Keratinocyte (primary cell): ENCODE measurements around the gene WEE2. TPM values are rescaled to one million over a fixed set of nuclear protein-coding genes. Genes with fewer than 3 reads are reported as not detected.

Experiments used
- DNase-seq: peaks from one replicate; pipeline ENCODE4 v3.0.0-alpha.2; 2011; ENCODE audit warnings: low read depth, missing footprints, low spot score
- FAIRE-seq: peaks from 2 replicates; lab custom pipeline; 2011; peaks lifted over from hg19 to GRCh38; lab: Jason Lieb, UNC
- H2AFZ ChIP-seq: 2 replicates; pipeline ENCODE4 v1.6.0; 2012; ENCODE audit warnings: low read length, control low read depth, inconsistent platforms; ENCODE audit not compliant: control insufficient read depth
- H3K27ac ChIP-seq: 2 replicates; pipeline ENCODE4 v1.5.1; 2011; ENCODE audit warnings: low read length; ENCODE audit not compliant: control insufficient read depth, insufficient read depth
- H3K27me3 ChIP-seq: 3 replicates; pipeline ENCODE4 v1.6.0; 2011; ENCODE audit warnings: low read length; ENCODE audit not compliant: control insufficient read depth, insufficient read depth; ENCODE audit errors: extremely low read depth
- H3K36me3 ChIP-seq, 2 experiments: 2 replicates in 1 of 2; 3 replicates in 1 of 2; pipeline ENCODE4 v1.5.1; 2011; ENCODE audit warnings: low read length in 2 of 2, mild to moderate bottlenecking in 1 of 2; ENCODE audit not compliant: control insufficient read depth in 2 of 2, insufficient read depth in 2 of 2; ENCODE audit errors: extremely low read depth in 1 of 2
- H3K4me1 ChIP-seq: 3 replicates; pipeline ENCODE4 v1.5.1; 2011; ENCODE audit warnings: low read length; ENCODE audit not compliant: control insufficient read depth, insufficient read depth; ENCODE audit errors: extremely low read depth
- H3K4me2 ChIP-seq: 3 replicates; pipeline ENCODE4 v1.6.0; 2011; ENCODE audit warnings: low read depth, low read length; ENCODE audit not compliant: control insufficient read depth, insufficient read depth; ENCODE audit errors: extremely low read depth
- H3K4me3 ChIP-seq, 3 experiments: fragments of 200-600 bp in 1 of 3; sonication (generic) in 1 of 3; 2 replicates in 2 of 3; 3 replicates in 1 of 3; pipeline ENCODE4 v1.5.1; 2011 to 2016; ENCODE audit warnings: low read length in 3 of 3, mild to moderate bottlenecking in 3 of 3, control low read depth in 2 of 3, inconsistent platforms in 1 of 3, low read depth in 1 of 3, mixed read lengths in 1 of 3, mixed run types in 1 of 3, moderate library complexity in 1 of 3; ENCODE audit not compliant: control insufficient read depth in 2 of 3, insufficient read depth in 2 of 3; ENCODE audit errors: extremely low read depth in 1 of 3
- H3K79me2 ChIP-seq: 2 replicates; pipeline ENCODE4 v1.6.0; 2012; ENCODE audit warnings: low read length; ENCODE audit not compliant: control insufficient read depth, insufficient read depth
- H3K9ac ChIP-seq: 3 replicates; pipeline ENCODE4 v1.6.0; 2011; ENCODE audit warnings: low read length; ENCODE audit not compliant: control insufficient read depth, insufficient read depth; ENCODE audit errors: extremely low read depth
- H3K9me1 ChIP-seq: 3 replicates; pipeline ENCODE4 v1.6.0; 2011; ENCODE audit warnings: low read length; ENCODE audit not compliant: control insufficient read depth, insufficient read depth; ENCODE audit errors: extremely low read depth
- H3K9me3 ChIP-seq: 2 replicates; pipeline ENCODE4 v1.5.1; 2012; ENCODE audit warnings: low read depth, low read length; ENCODE audit not compliant: control insufficient read depth
- H4K20me1 ChIP-seq: 3 replicates; pipeline ENCODE4 v1.6.0; 2011; ENCODE audit warnings: low read length; ENCODE audit not compliant: control insufficient read depth, insufficient read depth; ENCODE audit errors: extremely low read depth
- EZH2 ChIP-seq: IDR thresholded peaks from one replicate; pipeline ENCODE4 v1.6.1; 2012; ENCODE audit warnings: inconsistent platforms, mild to moderate bottlenecking, low read length, moderate library complexity
- dilution Hi-C: fragments of 300-500 bp; cut with MboI; formaldehyde crosslinking; loops from one replicate; pipeline ENCODE4 v1.7.0; 2020; ENCODE audit warnings: low sequenced_read_pairs; ENCODE audit not compliant: extremely low pct_ligation_motif_present
- polyA plus RNA-seq, 5 experiments: library from polyadenylated mRNA; depleted of rRNA in 3 of 5; stranded (reverse) in 3 of 5; stranded (forward) in 1 of 5; unstranded in 1 of 5; fragments of >200 nt; gene quantifications; 1 replicate in 1 of 5; 2 replicates in 3 of 5; 3 replicates in 1 of 5; pipeline versions ENCODE4 v1.2.1 to v1.2.3, GENCODE V29; 2011 to 2012; ENCODE audit warnings: missing spikeins in 2 of 5, low read depth in 1 of 5, low replicate concordance in 1 of 5
- small RNA-seq, 3 experiments: library from RNA; depleted of rRNA; stranded (forward); fragments of <200 nt; gene quantifications; one replicate each; pipeline ENCODE3, GENCODE V24; 2012; ENCODE audit warnings: low read depth in 3 of 3, low replicate concordance in 1 of 3; ENCODE audit not compliant: insufficient read length in 3 of 3
- TF ChIP-seq, protein P1 (sequence below), 3 experiments: IDR thresholded peaks in 1 of 3; conservative IDR thresholded peaks in 1 of 3; optimal IDR thresholded peaks in 1 of 3; 2 replicates in 2 of 3; 3 replicates in 1 of 3; pipeline versions ENCODE3 to v1.5.1; 2011; ENCODE audit warnings: low read length in 3 of 3, mild to moderate bottlenecking in 3 of 3, moderate library complexity in 2 of 3, control low read depth in 1 of 3, inconsistent platforms in 1 of 3; ENCODE audit not compliant: insufficient read depth in 2 of 3; ENCODE audit errors: extremely low read depth in 1 of 3

WEE2 gene
- polyA plus RNA-seq, 1 donor (not counting 4 experiments of a cell fraction or from before 2014, with no cell fraction given): not detected

GRCh38 chr7:141776374-141776773, 68.2 kb downstream of the WEE2 start, which contains the start of gene TAS2R4:
Gene TAS2R4, plus strand, starts transcription at chr7:141776674. Its CDS starts 1,815 bp downstream, at chr7:141778489.
- no peaks in the 10 kb centered on the region for H3K9me1 ChIP-seq
- H3K36me3 ChIP-seq: peaks cover 3 to 8% of the 10 kb centered on the region in 2 experiments
- H3K4me1 ChIP-seq: no peaks in the 10 kb centered on the region
- H3K4me3 ChIP-seq: no peak within 1 kb of the TSS
- FAIRE-seq (no peak), DNase-seq (no peak)
- H3K9me3 ChIP-seq: no peaks in the 10 kb centered on the region
- H4K20me1 ChIP-seq: no peaks in the 10 kb centered on the region
- no peak within 1 kb of the TSS for H3K27ac ChIP-seq
- no peaks in the 10 kb centered on the region for H3K79me2 ChIP-seq
- no peak within 1 kb of the TSS for H2AFZ ChIP-seq
- no peak within 1 kb of the TSS for H3K4me2 ChIP-seq
- TF ChIP-seq, protein P1, sequence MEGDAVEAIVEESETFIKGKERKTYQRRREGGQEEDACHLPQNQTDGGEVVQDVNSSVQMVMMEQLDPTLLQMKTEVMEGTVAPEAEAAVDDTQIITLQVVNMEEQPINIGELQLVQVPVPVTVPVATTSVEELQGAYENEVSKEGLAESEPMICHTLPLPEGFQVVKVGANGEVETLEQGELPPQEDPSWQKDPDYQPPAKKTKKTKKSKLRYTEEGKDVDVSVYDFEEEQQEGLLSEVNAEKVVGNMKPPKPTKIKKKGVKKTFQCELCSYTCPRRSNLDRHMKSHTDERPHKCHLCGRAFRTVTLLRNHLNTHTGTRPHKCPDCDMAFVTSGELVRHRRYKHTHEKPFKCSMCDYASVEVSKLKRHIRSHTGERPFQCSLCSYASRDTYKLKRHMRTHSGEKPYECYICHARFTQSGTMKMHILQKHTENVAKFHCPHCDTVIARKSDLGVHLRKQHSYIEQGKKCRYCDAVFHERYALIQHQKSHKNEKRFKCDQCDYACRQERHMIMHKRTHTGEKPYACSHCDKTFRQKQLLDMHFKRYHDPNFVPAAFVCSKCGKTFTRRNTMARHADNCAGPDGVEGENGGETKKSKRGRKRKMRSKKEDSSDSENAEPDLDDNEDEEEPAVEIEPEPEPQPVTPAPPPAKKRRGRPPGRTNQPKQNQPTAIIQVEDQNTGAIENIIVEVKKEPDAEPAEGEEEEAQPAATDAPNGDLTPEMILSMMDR (optimal IDR thresholded peaks at IDR 0.05 in 1 of 3, IDR thresholded peaks at IDR 0.05 in 1 of 3, conservative IDR thresholded peaks at IDR 0.05 in 1 of 3; ENCODE audit: extremely low read depth in 1 of 3, insufficient read depth in 2 of 3, low read length in 3 of 3): no peak
- TF ChIP-seq EZH2: no peak
- H3K27me3 ChIP-seq: no peaks in the 10 kb centered on the region
- dilution Hi-C loops: no loop called here
- H3K9ac ChIP-seq: no peak within 1 kb of the TSS

Small RNA genes within 50 kb of the gene (small RNA-seq; reads per million reads assigned to genes)
- 0 reads per million in 3 experiments for gene RNU1-82P

Other genes starting within 250 kb of the WEE2 start
- 30.9 to 40.0 TPM (median 36.6 TPM) in 3 replicates for gene AGK, start 156.9 kb upstream of the WEE2 start, polyA plus RNA-seq
- gene DENND11, start 6.2 kb upstream of the WEE2 start, polyA plus RNA-seq: 3.3 to 5.4 TPM (median 4.7 TPM) in 3 replicates
- 127 to 244 TPM (median 230 TPM) in 3 replicates for gene SSBP1, start 30.0 kb downstream of the WEE2 start, polyA plus RNA-seq
- 0.07 to 0.59 TPM (median 0.51 TPM) in 3 replicates for gene TAS2R3, start 55.7 kb downstream of the WEE2 start, polyA plus RNA-seq
- 0.24 to 0.73 TPM (median 0.68 TPM) in 3 replicates for gene TAS2R4, start 68.3 kb downstream of the WEE2 start, polyA plus RNA-seq
- 0.54 to 3.1 TPM (median 2.0 TPM) in 3 replicates for gene TAS2R5, start 81.9 kb downstream of the WEE2 start, polyA plus RNA-seq
- gene PRSS37, start 133.1 kb downstream of the WEE2 start, polyA plus RNA-seq: not detected in 3 replicates
- not detected in 3 replicates for gene OR9A4, start 208.0 kb downstream of the WEE2 start, polyA plus RNA-seq
- 0.05 to 0.08 TPM (median 0.07 TPM) in 3 replicates for gene CLEC5A, start 238.6 kb downstream of the WEE2 start, polyA plus RNA-seq